Panc1 (cell line): ENCODE data around the gene NSUN6. TPM values are rescaled to one million over a fixed set of nuclear protein-coding genes. Genes with fewer than 3 reads are reported as not detected.

ENCODE experiments used
- ATAC-seq: fragments of 200-7000 bp; cut with Tn5 transposase; 2 replicates; pipeline ENCODE4 v1.9.1; 2020; ENCODE audit warnings: mild to moderate bottlenecking, moderate library complexity
- BruUV-seq: library from RNA; stranded (reverse); fragments of 400-500 nt; replicated peaks from 2 replicates; lab custom pipeline; 2021; lab: Mats Ljungman, UMichigan
- CTCF ChIA-PET: fragments of 300-600 bp; sonication (Branson Sonifier 250); formaldehyde crosslinking; loops from one replicate; lab custom pipeline; 2022; ENCODE audit warnings: antibody characterized with exemption; lab: Charles Lee
- POLR2A ChIA-PET: fragments of 300-600 bp; sonication (Branson Sonifier 250); formaldehyde crosslinking; loops from one replicate; lab custom pipeline; 2022; ENCODE audit warnings: antibody characterized with exemption; lab: Charles Lee
- DNase-seq: peaks from one replicate; pipeline ENCODE4 v3.0.0-alpha.2; 2010; ENCODE audit warnings: low read depth, low spot score
- H3K27ac ChIP-seq: 2 replicates; pipeline ENCODE4 v1.5.1; 2011; ENCODE audit warnings: mild to moderate bottlenecking, low read length, inconsistent platforms
- H3K27me3 ChIP-seq: fragments of 200-500 bp; sonication (Bioruptor generic); 2 replicates; pipeline ENCODE4 v1.6.0; 2014; ENCODE audit warnings: low read length, inconsistent platforms; ENCODE audit not compliant: control insufficient read depth, insufficient read depth
- H3K36me3 ChIP-seq: fragments of 200-500 bp; sonication (Bioruptor generic); 2 replicates; pipeline ENCODE4 v1.5.1; 2014; ENCODE audit warnings: inconsistent platforms, mild to moderate bottlenecking, low read length, moderate library complexity; ENCODE audit not compliant: control insufficient read depth, insufficient read depth
- H3K4me1 ChIP-seq: 2 replicates; pipeline ENCODE4 v1.5.1; 2011; ENCODE audit warnings: inconsistent platforms, mild to moderate bottlenecking, low read length, moderate library complexity; ENCODE audit not compliant: control insufficient read depth, insufficient read depth
- H3K4me3 ChIP-seq, 2 experiments: 2 replicates each; pipeline ENCODE4 v1.5.1; 2011 to 2012; ENCODE audit warnings: low read depth in 2 of 2, low read length in 2 of 2, mild to moderate bottlenecking in 2 of 2, inconsistent platforms in 1 of 2, moderate library complexity in 1 of 2
- H3K9me3 ChIP-seq: fragments of 200-500 bp; sonication (Bioruptor generic); 2 replicates; pipeline ENCODE4 v1.5.1; 2014; ENCODE audit warnings: low read depth, mild to moderate bottlenecking, inconsistent platforms, low read length, moderate library complexity; ENCODE audit not compliant: control insufficient read depth, insufficient read depth
- POLR2AphosphoS5 ChIP-seq: IDR thresholded peaks from 2 replicates; pipeline ENCODE4 v1.6.1; 2012; ENCODE audit warnings: mild to moderate bottlenecking, low read depth, low read length, moderate library complexity
- SIN3A ChIP-seq: IDR thresholded peaks from 2 replicates; pipeline ENCODE4 v1.6.1; 2012; ENCODE audit warnings: low read depth, mild to moderate bottlenecking, low read length, moderate library complexity, borderline replicate concordance; ENCODE audit not compliant: insufficient read depth
- TCF7L2 ChIP-seq: IDR thresholded peaks from 2 replicates; pipeline ENCODE4 v1.6.1; 2011; ENCODE audit warnings: mild to moderate bottlenecking, low read depth, low read length, inconsistent platforms
- in situ Hi-C: cut with HindIII; loops from 2 replicates; pipeline ENCODE4 v1.10.0; 2016; ENCODE audit warnings: low sequenced_read_pairs, low pct_unique_long_range_greater_than_20kb
- intact Hi-C: fragments of 100-400 bp; cut with micrococcal nuclease; formaldehyde crosslinking; loops from one replicate; pipeline ENCODE4 v1.10.0; 2022; ENCODE audit not compliant: unreplicated experiment
- total RNA-seq: library from RNA; stranded (reverse); gene quantifications from one replicate; pipeline ENCODE4 v1.2.1, GENCODE V29; 2021; ENCODE audit not compliant: unreplicated experiment
- TF ChIP-seq, protein P1 (sequence below): fragments of 450-650 bp; IDR thresholded peaks from 2 replicates; pipeline ENCODE4 v1.5.1; 2017; ENCODE audit warnings: mild to moderate bottlenecking
- TF ChIP-seq, protein P2 (sequence below), 2 experiments: IDR thresholded peaks; 2 replicates each; pipeline ENCODE4 v1.6.1; 2011 to 2012; ENCODE audit warnings: low read depth in 2 of 2, control low read depth in 1 of 2, low read length in 1 of 2, mild to moderate bottlenecking in 1 of 2, moderate library complexity in 1 of 2; ENCODE audit not compliant: insufficient read depth in 1 of 2

NSUN6 gene
- total RNA-seq, 1 experiment from 2014 or later = 4.3 TPM

DNA sequence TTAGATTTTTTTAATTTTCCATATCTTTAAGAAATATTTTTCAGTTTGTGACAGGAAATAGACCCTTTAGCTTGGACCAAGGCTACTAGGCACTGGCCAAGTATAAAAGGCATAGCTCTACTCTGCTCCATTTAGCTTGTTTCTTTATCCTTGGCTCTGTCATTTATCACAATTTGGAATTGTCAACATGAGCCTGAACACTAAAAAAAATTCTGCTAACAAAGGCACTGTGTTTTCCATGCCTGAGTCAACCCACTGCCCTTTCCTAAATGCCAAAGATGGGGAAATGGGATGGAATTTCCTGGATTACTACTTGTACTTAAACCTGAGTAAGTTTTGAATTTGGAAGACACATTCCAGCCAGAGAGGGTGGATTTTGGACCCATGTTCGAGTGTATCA is 128.4 kb downstream of the NSUN6 start:
- no peaks in the 10 kb centered on the region for H3K36me3 ChIP-seq
- TF ChIP-seq TCF7L2 = no peak
- TF ChIP-seq SIN3A = no peak
- TF ChIP-seq, protein P1, sequence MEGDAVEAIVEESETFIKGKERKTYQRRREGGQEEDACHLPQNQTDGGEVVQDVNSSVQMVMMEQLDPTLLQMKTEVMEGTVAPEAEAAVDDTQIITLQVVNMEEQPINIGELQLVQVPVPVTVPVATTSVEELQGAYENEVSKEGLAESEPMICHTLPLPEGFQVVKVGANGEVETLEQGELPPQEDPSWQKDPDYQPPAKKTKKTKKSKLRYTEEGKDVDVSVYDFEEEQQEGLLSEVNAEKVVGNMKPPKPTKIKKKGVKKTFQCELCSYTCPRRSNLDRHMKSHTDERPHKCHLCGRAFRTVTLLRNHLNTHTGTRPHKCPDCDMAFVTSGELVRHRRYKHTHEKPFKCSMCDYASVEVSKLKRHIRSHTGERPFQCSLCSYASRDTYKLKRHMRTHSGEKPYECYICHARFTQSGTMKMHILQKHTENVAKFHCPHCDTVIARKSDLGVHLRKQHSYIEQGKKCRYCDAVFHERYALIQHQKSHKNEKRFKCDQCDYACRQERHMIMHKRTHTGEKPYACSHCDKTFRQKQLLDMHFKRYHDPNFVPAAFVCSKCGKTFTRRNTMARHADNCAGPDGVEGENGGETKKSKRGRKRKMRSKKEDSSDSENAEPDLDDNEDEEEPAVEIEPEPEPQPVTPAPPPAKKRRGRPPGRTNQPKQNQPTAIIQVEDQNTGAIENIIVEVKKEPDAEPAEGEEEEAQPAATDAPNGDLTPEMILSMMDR = no peak
- no peak for TF ChIP-seq POLR2AphosphoS5
- TF ChIP-seq, protein P2, sequence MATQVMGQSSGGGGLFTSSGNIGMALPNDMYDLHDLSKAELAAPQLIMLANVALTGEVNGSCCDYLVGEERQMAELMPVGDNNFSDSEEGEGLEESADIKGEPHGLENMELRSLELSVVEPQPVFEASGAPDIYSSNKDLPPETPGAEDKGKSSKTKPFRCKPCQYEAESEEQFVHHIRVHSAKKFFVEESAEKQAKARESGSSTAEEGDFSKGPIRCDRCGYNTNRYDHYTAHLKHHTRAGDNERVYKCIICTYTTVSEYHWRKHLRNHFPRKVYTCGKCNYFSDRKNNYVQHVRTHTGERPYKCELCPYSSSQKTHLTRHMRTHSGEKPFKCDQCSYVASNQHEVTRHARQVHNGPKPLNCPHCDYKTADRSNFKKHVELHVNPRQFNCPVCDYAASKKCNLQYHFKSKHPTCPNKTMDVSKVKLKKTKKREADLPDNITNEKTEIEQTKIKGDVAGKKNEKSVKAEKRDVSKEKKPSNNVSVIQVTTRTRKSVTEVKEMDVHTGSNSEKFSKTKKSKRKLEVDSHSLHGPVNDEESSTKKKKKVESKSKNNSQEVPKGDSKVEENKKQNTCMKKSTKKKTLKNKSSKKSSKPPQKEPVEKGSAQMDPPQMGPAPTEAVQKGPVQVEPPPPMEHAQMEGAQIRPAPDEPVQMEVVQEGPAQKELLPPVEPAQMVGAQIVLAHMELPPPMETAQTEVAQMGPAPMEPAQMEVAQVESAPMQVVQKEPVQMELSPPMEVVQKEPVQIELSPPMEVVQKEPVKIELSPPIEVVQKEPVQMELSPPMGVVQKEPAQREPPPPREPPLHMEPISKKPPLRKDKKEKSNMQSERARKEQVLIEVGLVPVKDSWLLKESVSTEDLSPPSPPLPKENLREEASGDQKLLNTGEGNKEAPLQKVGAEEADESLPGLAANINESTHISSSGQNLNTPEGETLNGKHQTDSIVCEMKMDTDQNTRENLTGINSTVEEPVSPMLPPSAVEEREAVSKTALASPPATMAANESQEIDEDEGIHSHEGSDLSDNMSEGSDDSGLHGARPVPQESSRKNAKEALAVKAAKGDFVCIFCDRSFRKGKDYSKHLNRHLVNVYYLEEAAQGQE (IDR thresholded peaks at IDR 0.05; ENCODE audit: insufficient read depth in 1 of 2, low read depth in 2 of 2, low read length in 1 of 2) = no peak
- ChIA-PET CTCF (no interaction called here), POLR2A (no interaction called here)
- no peaks in the 10 kb centered on the region for H3K4me1 ChIP-seq
- ATAC-seq = no peak
- BruUV-seq = no TSS peak
- no peaks in the 10 kb centered on the region for H3K9me3 ChIP-seq
- in situ Hi-C loops = no loop called here
- H3K27me3 ChIP-seq = no peaks in the 10 kb centered on the region
- H3K4me3 ChIP-seq = no peak overlapping the region
- DNase-seq = no peak
- intact Hi-C loops = no loop called here
- H3K27ac ChIP-seq = no peak overlapping the region

DNA sequence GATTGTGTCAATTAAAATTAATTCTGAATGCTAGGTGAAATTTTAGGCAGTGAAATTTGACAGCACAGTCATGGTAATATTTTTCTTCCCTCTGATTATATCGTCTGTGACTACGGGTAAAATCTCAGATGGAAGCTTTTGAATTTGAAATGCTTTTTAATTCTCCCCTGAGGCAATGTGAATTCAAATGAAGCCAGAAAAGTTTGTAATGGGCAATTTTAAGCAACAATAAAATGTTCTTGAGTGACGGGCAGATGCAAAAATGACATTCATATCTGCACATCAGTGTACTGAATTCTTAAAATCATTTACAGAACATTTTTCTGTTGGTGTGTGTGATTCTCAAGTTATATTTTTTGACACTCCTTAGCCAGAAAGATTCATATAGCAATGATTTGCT is 134.5 kb downstream of the NSUN6 start:
- CTCF ChIA-PET = no interaction called here
- BruUV-seq = no TSS peak
- Histone ChIP-seq H3K36me3 (no peaks in the 10 kb centered on the region), H3K9me3 (no peaks in the 10 kb centered on the region), H3K4me3 (no peak overlapping the region), H3K4me1 (no peaks in the 10 kb centered on the region), H3K27ac (no peak overlapping the region), H3K27me3 (no peaks in the 10 kb centered on the region)
- ATAC-seq = no peak
- TF ChIP-seq TCF7L2 = no peak
- in situ Hi-C loops = no loop called here
- intact Hi-C loops = no loop called here
- DNase-seq = no peak
- POLR2A ChIA-PET = no interaction called here

DNA sequence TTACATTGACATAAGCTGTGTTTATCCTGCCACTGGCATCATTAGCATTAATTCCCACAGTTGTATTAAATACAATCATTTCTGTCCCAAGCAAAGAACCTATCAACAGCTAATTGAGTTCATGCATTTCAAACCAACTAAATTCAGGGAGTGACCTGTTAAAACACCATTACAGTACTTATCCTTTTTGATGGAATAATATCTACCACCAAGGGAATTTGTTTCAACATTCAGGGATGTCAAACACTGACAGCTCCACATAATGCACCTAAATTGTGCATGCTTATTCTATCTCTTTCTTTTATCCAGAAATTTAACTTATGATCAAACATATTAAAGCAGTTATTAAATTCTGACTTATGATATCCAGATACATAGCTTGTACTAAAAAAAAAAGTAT is 136.8 kb downstream of the NSUN6 start:
- in situ Hi-C loops (no loop called here), intact Hi-C loops (no loop called here)
- H3K4me1 ChIP-seq = no peaks in the 10 kb centered on the region
- no peaks in the 10 kb centered on the region for H3K36me3 ChIP-seq
- no peaks in the 10 kb centered on the region for H3K9me3 ChIP-seq
- TF ChIP-seq TCF7L2 = no peak
- no peak for TF ChIP-seq SIN3A
- TF ChIP-seq, protein P2 (IDR thresholded peaks at IDR 0.05; ENCODE audit: insufficient read depth in 1 of 2, low read depth in 2 of 2, low read length in 1 of 2) = no peak
- TF ChIP-seq, protein P1 = no peak
- no peak for TF ChIP-seq POLR2AphosphoS5
- BruUV-seq = no TSS peak
- ChIA-PET CTCF (no interaction called here), POLR2A (no interaction called here)
- H3K4me3 ChIP-seq = no peak overlapping the region
- H3K27me3 ChIP-seq = no peaks in the 10 kb centered on the region; the same call in 1 of the 2 replicates
- ATAC-seq (no peak), DNase-seq (no peak)
- no peak overlapping the region for H3K27ac ChIP-seq
